Measurements from ENCODE around the gene KCNJ10. TPM values are rescaled to one million over a fixed set of nuclear protein-coding genes. Genes with fewer than 3 reads are reported as not detected.

The KCNJ10 gene
- total RNA-seq, 1 donor from 2014 or later: not detected

- H3K36me3 Mint-ChIP-seq (ENCODE audit: low read depth, unreplicated experiment): no peaks in the 10 kb centered on the region
These were observed 20.9 kb downstream of the KCNJ10 start for GRCh38 chr1:160049101-160049500.

DNA sequence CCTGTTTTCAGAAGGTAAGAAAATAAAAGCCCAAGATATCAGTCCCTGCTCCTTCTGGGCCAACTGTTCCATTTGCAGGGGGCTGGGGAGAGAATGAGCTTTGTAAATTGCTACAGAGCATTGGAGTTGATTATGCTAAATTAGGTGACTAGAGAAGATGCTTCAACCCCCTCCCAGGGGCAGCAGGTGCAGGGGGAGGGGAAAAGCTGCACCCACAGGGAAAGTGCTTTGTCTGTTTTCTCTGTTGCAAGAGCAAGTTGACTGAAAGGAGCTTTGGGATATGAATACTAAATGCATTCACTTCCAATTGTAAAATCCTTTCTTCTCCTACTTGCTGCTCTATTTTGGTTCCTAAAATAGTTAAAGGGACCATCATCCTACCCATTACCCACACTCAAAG, 21.6 kb downstream of the KCNJ10 start:
- Mint-ChIP-seq H3K36me3 (ENCODE audit: low read depth, unreplicated experiment) (no peaks in the 10 kb centered on the region), H3K4me3 (ENCODE audit: unreplicated experiment) (no peak overlapping the region), H3K9me3 (ENCODE audit: unreplicated experiment) (no peaks in the 10 kb centered on the region)

More at GRCh38 chr1:160049101-160049500, 20.9 kb downstream of the KCNJ10 start:
- H3K4me3 Mint-ChIP-seq (ENCODE audit: unreplicated experiment): no peak overlapping the region
- H3K9me3 Mint-ChIP-seq (ENCODE audit: unreplicated experiment): no peaks in the 10 kb centered on the region
- DNase-seq (ENCODE audit: low spot score): no peak
- H3K27ac Mint-ChIP-seq (ENCODE audit: unreplicated experiment): no peak overlapping the region
- peaks cover 5% of the 10 kb centered on the region for H3K27me3 Mint-ChIP-seq (ENCODE audit: unreplicated experiment)
- H3K4me1 Mint-ChIP-seq (ENCODE audit: unreplicated experiment): peaks cover 19% of the 10 kb centered on the region
- TF ChIP-seq, protein P1, sequence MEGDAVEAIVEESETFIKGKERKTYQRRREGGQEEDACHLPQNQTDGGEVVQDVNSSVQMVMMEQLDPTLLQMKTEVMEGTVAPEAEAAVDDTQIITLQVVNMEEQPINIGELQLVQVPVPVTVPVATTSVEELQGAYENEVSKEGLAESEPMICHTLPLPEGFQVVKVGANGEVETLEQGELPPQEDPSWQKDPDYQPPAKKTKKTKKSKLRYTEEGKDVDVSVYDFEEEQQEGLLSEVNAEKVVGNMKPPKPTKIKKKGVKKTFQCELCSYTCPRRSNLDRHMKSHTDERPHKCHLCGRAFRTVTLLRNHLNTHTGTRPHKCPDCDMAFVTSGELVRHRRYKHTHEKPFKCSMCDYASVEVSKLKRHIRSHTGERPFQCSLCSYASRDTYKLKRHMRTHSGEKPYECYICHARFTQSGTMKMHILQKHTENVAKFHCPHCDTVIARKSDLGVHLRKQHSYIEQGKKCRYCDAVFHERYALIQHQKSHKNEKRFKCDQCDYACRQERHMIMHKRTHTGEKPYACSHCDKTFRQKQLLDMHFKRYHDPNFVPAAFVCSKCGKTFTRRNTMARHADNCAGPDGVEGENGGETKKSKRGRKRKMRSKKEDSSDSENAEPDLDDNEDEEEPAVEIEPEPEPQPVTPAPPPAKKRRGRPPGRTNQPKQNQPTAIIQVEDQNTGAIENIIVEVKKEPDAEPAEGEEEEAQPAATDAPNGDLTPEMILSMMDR (IDR thresholded peaks at IDR 0.05; ENCODE audit: unreplicated experiment): no peak

GRCh38 chr1:160047111-160047991, 22.6 kb downstream of the KCNJ10 start:
- Mint-ChIP-seq H3K36me3 (ENCODE audit: low read depth, unreplicated experiment) (no peaks in the 10 kb centered on the region), H3K27me3 (ENCODE audit: unreplicated experiment) (peaks cover 10% of the 10 kb centered on the region), H3K9me3 (ENCODE audit: unreplicated experiment) (no peaks in the 10 kb centered on the region), H3K4me3 (ENCODE audit: unreplicated experiment) (no peak overlapping the region), H3K4me1 (ENCODE audit: unreplicated experiment) (peaks cover 19% of the 10 kb centered on the region), H3K27ac (ENCODE audit: unreplicated experiment) (peak overlapping the region; percentile 38)
- TF ChIP-seq, protein P1 (IDR thresholded peaks at IDR 0.05; ENCODE audit: unreplicated experiment): no peak
- DNase-seq (ENCODE audit: low spot score): no peak

More for the DNA sequence above, 21.6 kb downstream of the KCNJ10 start:
- DNase-seq (ENCODE audit: low spot score): no peak
- Mint-ChIP-seq H3K27me3 (ENCODE audit: unreplicated experiment) (peaks cover 6% of the 10 kb centered on the region), H3K4me1 (ENCODE audit: unreplicated experiment) (peaks cover 19% of the 10 kb centered on the region), H3K27ac (ENCODE audit: unreplicated experiment) (no peak overlapping the region)
- TF ChIP-seq, protein P1 (IDR thresholded peaks at IDR 0.05; ENCODE audit: unreplicated experiment): no peak

DNA sequence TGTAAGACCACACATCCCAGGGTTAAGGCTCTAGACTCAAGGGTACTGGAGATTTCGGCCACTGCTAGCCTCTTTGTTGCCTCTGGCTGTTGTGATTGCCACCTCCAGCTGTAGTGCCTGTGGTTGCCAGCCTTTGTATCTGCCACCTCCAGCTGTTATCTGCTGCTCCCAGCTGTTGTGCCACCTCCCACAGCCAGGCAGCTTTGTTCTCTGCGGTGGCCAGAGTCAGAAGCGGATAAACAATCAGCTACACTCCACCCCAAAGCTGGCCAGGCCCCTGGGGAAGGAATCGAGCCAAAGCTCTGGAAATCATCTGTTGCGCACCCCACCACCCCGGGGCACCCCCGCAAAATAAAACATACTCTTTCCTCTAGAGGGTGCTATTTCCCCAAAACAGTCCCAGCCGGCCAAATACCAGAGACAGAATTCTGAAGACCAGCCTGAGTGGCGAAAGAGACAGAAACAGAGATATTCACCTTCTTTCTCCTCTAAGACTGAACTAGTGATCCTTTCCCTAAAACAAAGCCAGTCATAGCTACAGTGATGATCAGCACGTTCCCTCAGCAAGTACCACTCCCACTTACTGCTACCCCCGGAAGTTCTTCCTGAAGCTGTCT, 23.4 kb downstream of the KCNJ10 start:
- no peaks in the 10 kb centered on the region for H3K9me3 Mint-ChIP-seq (ENCODE audit: unreplicated experiment)
- TF ChIP-seq, protein P1 (IDR thresholded peaks at IDR 0.05; ENCODE audit: unreplicated experiment): peak; percentile 55
- peaks cover 15% of the 10 kb centered on the region for H3K4me1 Mint-ChIP-seq (ENCODE audit: unreplicated experiment)
- peaks cover 10% of the 10 kb centered on the region for H3K27me3 Mint-ChIP-seq (ENCODE audit: unreplicated experiment)
- peak overlapping the region; percentile 38 for H3K27ac Mint-ChIP-seq (ENCODE audit: unreplicated experiment)
- peak; percentile 66 for DNase-seq (ENCODE audit: low spot score)
- no peaks in the 10 kb centered on the region for H3K36me3 Mint-ChIP-seq (ENCODE audit: low read depth, unreplicated experiment)
- no peak overlapping the region for H3K4me3 Mint-ChIP-seq (ENCODE audit: unreplicated experiment)

DNA sequence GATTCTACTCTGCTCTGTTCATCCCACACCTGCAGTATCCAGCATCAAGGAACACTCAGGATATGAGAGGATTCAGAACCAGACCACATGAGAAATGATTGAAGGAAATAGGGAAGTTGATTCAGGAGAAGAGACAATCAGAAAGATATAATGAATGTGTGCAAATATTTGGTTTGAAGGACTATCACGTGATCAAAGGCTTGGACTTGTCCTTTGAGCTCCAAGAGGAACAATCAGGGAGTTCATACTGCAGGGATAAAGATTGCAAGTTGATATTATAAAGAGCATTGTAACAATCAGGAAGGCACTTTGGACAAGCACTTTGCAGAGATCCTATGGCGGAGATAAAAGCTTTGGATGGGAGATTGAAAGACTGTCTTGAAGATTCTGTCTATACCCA, 24.3 kb downstream of the KCNJ10 start:
- DNase-seq (ENCODE audit: low spot score): no peak
- Mint-ChIP-seq H3K36me3 (ENCODE audit: low read depth, unreplicated experiment) (no peaks in the 10 kb centered on the region), H3K27ac (ENCODE audit: unreplicated experiment) (no peak overlapping the region), H3K9me3 (ENCODE audit: unreplicated experiment) (no peaks in the 10 kb centered on the region), H3K4me1 (ENCODE audit: unreplicated experiment) (peaks cover 14% of the 10 kb centered on the region), H3K27me3 (ENCODE audit: unreplicated experiment) (peaks cover 13% of the 10 kb centered on the region), H3K4me3 (ENCODE audit: unreplicated experiment) (no peak overlapping the region)
- TF ChIP-seq, protein P1 (IDR thresholded peaks at IDR 0.05; ENCODE audit: unreplicated experiment): no peak
